Smooth muscle cell (in vitro differentiated cells): ENCODE results near the gene SCYL1. TPM values are rescaled to one million over a fixed set of nuclear protein-coding genes. Genes with fewer than 3 reads are reported as not detected.

Experiments
- DNase-seq: peaks from one replicate; lab custom pipeline; 2025; ENCODE audit not compliant: unreplicated experiment; lab: John Stamatoyannopoulos, UW
- H2AFZ ChIP-seq: fragments of 200-600 bp; sonication (generic); 2 replicates; pipeline ENCODE4 v1.6.0; 2016; ENCODE audit warnings: antibody characterized with exemption, low read depth, mild to moderate bottlenecking
- H3F3A ChIP-seq: fragments of 200-600 bp; sonication (generic); 2 replicates; pipeline ENCODE4 v1.6.0; 2017; ENCODE audit warnings: antibody characterized with exemption, low read depth
- H3K27ac ChIP-seq: fragments of 200-600 bp; sonication (generic); 2 replicates; pipeline ENCODE4 v1.5.1; 2016; ENCODE audit warnings: low read depth, mild to moderate bottlenecking
- H3K27me3 ChIP-seq: fragments of 200-600 bp; sonication (generic); 2 replicates; pipeline ENCODE4 v1.6.1; 2016; ENCODE audit warnings: low read depth, mild to moderate bottlenecking
- H3K36me3 ChIP-seq: fragments of 200-600 bp; sonication (generic); 2 replicates; pipeline ENCODE4 v1.5.1; 2016; ENCODE audit warnings: low read depth
- H3K4me1 ChIP-seq: fragments of 200-600 bp; sonication (generic); 2 replicates; pipeline ENCODE4 v1.5.1; 2016; ENCODE audit warnings: low read depth
- H3K4me2 ChIP-seq: fragments of 200-600 bp; sonication (generic); 2 replicates; pipeline ENCODE4 v1.6.0; 2016; ENCODE audit warnings: mild to moderate bottlenecking
- H3K4me3 ChIP-seq: fragments of 200-600 bp; sonication (generic); 2 replicates; pipeline ENCODE4 v1.5.1; 2016; ENCODE audit warnings: mild to moderate bottlenecking
- H3K79me2 ChIP-seq: fragments of 200-600 bp; sonication (generic); 2 replicates; pipeline ENCODE4 v1.6.0; 2016; ENCODE audit warnings: low read depth, mild to moderate bottlenecking
- H3K9ac ChIP-seq: fragments of 200-600 bp; sonication (generic); 2 replicates; pipeline ENCODE4 v1.6.0; 2016; ENCODE audit warnings: low read depth
- H3K9me3 ChIP-seq: fragments of 200-600 bp; sonication (generic); replicated peaks from 2 replicates; pipeline ENCODE4 v1.5.1; 2016; ENCODE audit warnings: low read depth
- H4K20me1 ChIP-seq: fragments of 200-600 bp; sonication (generic); 2 replicates; pipeline ENCODE4 v1.6.0; 2016; ENCODE audit warnings: low read depth
- WGBS: methylation state at CpG from one replicate; pipeline ENCODE4 v1.1.7; 2016; ENCODE audit warnings: low lambda C conversion rate; 5-methylcytosine and 5-hydroxymethylcytosine counted together
- polyA plus RNA-seq: library from polyadenylated mRNA; unstranded; fragments of >200 nt; fragmentation: Nextera tagmentation; extraction: Ambion mirVana; gene quantifications from 2 replicates; pipeline ENCODE4 v1.2.1, GENCODE V29; 2016
- total RNA-seq: library from RNA; depleted of rRNA; stranded (reverse); fragments of >200 nt; gene quantifications from 2 replicates; pipeline ENCODE4 v1.2.3, GENCODE V29; 2014
- TF ChIP-seq, protein P1 (sequence below): fragments of 200-600 bp; sonication (generic); IDR thresholded peaks from 2 replicates; pipeline ENCODE4 v1.5.1; 2017; ENCODE audit warnings: borderline replicate concordance, mild to moderate bottlenecking, antibody characterized with exemption; ENCODE audit not compliant: insufficient read depth, poor library complexity, severe bottlenecking

Gene SCYL1
- total and polyA plus RNA-seq, 2 experiments from 2014 or later: 66.6 to 123 TPM

DNA sequence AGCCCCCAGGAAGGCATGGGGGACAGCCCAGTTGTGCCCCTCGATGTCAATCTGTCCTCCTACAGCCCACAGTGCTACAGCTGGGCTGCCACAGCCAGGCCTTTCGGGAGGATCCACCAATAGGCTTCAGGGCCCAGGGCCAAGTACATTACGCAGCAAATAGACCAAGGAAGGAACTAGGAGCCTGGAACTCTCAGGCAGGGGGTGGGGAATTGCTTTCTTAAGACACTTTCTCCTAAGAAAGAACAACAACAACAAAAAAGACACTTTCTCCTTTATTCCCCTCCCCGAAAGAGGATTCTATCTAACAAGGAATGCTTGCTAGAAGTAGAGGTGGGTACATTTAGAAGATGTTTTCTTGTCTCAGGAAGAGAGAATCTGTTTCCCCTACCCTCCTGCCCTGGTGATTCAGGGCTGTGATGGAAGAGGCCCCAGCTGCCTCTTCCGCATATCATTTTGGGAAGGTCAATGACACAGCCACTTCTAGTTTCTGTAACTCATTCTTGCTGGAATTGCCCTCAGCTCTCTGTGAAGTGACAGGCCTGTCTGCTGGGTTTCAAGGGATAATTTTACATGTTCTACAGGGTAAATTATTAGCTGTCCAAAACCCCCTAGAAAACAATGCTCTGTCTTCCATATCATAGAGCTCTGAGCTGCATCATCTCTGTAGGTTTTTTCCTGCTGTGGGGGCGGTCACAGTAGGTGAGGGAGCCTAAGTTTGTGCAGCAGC, 32.1 kb upstream of the SCYL1 start:
- Histone ChIP-seq H3K4me1 (peaks cover 77% of the 10 kb centered on the region), H3K27ac (peak overlapping the region; percentile 98), H3K27me3 (no peaks in the 10 kb centered on the region), H3K4me2 (peak overlapping the region; percentile 77), H3K9ac (peak overlapping the region; percentile 92), H3K9me3 (no peaks in the 10 kb centered on the region), H2AFZ (no peak overlapping the region), H3K4me3 (no peak overlapping the region), H3F3A (peaks cover 57% of the 10 kb centered on the region), H3K79me2 (peaks cover 26% of the 10 kb centered on the region), H3K36me3 (no peaks in the 10 kb centered on the region), H4K20me1 (no peaks in the 10 kb centered on the region)
- 29% methylated on average over 6 of the region's 6 CpGs for WGBS
- TF ChIP-seq, protein P1, sequence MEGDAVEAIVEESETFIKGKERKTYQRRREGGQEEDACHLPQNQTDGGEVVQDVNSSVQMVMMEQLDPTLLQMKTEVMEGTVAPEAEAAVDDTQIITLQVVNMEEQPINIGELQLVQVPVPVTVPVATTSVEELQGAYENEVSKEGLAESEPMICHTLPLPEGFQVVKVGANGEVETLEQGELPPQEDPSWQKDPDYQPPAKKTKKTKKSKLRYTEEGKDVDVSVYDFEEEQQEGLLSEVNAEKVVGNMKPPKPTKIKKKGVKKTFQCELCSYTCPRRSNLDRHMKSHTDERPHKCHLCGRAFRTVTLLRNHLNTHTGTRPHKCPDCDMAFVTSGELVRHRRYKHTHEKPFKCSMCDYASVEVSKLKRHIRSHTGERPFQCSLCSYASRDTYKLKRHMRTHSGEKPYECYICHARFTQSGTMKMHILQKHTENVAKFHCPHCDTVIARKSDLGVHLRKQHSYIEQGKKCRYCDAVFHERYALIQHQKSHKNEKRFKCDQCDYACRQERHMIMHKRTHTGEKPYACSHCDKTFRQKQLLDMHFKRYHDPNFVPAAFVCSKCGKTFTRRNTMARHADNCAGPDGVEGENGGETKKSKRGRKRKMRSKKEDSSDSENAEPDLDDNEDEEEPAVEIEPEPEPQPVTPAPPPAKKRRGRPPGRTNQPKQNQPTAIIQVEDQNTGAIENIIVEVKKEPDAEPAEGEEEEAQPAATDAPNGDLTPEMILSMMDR: no peak
- no peak for DNase-seq

DNA sequence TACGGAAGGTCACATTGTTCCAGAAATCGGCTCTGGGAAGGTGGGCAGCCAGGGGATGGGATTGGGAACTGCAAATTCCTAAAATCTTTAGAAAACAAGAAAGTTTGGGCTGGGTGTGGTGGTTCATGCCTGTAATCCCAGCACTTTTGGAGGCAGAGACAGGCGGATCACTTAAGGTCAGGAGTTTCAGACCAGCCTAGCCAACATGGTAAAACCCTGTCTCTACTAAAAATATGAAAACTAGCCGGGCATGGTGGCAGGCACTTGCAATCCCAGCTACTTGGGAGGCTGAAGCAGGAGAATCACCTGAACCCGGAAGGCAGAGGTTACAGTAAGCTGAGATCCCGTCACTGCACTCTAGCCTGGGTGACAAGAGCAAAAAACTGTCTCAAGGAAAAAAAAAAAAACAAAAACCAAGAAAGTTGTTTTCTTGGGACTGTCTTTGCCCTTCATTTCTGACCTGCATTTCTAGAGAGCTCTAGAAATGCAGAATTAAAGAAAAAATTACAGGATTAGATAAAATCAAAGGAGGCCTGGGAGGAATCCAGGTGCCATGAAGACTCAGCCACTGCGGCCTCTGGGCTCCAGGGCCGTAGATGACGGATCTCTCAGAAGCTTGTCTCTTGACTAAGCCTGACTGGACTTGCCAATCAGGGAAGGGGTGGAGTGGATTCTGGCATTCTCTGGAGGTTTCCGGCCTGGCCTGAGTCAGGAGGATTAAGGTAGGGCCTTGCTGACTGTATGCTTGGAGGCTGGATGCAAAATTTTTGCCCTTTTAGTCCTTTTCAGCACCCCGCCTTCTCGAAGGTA, 31.3 kb upstream of the SCYL1 start:
- no peak for DNase-seq
- Histone ChIP-seq H3F3A (peaks cover 53% of the 10 kb centered on the region), H3K4me2 (peak overlapping the region; percentile 77), H3K4me1 (peaks cover 69% of the 10 kb centered on the region), H3K27me3 (no peaks in the 10 kb centered on the region), H3K27ac (peak overlapping the region; percentile 98), H2AFZ (no peak overlapping the region), H3K36me3 (no peaks in the 10 kb centered on the region), H4K20me1 (no peaks in the 10 kb centered on the region), H3K9ac (peak overlapping the region; percentile 92), H3K79me2 (peaks cover 32% of the 10 kb centered on the region), H3K9me3 (no peaks in the 10 kb centered on the region), H3K4me3 (no peak overlapping the region)
- 36% methylated on average over 12 of the region's 12 CpGs for WGBS
- TF ChIP-seq, protein P1: no peak

DNA sequence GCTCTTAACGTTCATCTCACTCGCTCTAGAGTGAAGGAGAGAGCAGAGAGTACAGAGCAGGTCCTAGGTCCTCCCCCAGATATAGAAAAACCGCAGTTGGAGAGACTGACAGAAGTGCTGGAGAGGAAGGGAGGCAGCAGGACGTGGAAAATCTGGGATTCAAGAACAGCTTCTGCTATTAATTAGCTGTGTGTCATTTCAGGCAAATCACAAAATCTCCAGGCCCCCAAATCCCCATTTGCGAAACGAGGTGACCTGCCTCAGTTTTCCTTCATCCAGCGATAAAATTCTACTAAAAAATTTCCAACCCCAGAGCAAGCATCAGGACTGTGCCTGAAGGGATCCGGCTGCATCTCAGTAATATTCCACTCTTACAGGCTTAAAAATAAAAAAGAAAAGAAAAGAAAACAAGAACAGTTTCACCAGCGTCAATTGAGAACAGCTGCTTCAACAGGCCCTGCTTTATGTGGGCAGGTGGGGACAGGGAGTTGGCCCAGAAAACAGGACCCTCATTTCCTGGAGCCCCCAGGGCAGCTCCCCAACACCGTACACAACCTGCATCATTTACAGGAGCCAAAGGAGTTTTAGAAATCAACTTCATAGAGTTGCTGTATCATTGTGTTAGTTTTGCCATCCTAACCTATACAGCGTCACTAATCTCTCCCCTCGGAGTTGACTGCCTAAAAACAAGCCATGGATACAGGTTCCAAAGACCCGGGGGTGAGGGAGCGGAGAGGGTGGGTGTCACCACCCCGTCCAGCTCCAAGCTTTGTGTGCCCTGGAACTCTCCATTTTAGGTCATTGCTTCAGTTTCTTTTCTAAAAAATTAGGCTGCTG, 28.4 kb upstream of the SCYL1 start:
- Histone ChIP-seq H3K79me2 (peaks cover 53% of the 10 kb centered on the region), H3K4me3 (peak overlapping the region; percentile 40), H3K9me3 (no peaks in the 10 kb centered on the region), H2AFZ (no peak overlapping the region), H3K9ac (peak overlapping the region; percentile 86), H3F3A (peaks cover 52% of the 10 kb centered on the region), H3K4me2 (peak overlapping the region; percentile 89), H4K20me1 (peaks cover 26% of the 10 kb centered on the region), H3K4me1 (peaks cover 40% of the 10 kb centered on the region), H3K27me3 (no peaks in the 10 kb centered on the region), H3K36me3 (peaks cover 8% of the 10 kb centered on the region), H3K27ac (peak overlapping the region; percentile 98)
- TF ChIP-seq, protein P1: no peak
- WGBS: 25% methylated on average over 15 of the region's 15 CpGs
- no peak for DNase-seq
